ENCODE data around the gene DDAH1.

The DDAH1 gene

DNA sequence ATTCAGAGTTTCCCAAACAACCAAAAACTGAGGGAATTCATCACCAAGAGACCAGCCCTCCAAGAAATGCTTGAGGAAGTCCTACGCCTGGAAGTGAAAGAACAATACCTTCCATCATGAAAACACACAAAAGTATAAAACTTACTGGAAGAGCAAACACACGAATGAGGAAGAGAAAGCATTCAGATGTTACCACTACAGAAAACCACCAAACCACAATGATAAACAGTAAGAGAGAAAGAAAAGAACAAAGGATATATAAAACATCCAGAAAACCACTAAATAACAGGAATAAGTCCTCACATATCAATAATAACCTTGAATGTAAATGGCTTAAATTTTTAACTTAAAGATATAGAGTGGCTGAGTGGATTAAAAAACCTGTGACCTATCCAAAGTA lies 130.0 kb downstream of the DDAH1 start:
- TF ChIP-seq GATA2 (IDR thresholded peaks at IDR 0.05; ENCODE audit: low read depth, low read length) (no peak), GATA3 (IDR thresholded peaks at IDR 0.05; ENCODE audit: low read depth, low read length) (no peak)

DNA sequence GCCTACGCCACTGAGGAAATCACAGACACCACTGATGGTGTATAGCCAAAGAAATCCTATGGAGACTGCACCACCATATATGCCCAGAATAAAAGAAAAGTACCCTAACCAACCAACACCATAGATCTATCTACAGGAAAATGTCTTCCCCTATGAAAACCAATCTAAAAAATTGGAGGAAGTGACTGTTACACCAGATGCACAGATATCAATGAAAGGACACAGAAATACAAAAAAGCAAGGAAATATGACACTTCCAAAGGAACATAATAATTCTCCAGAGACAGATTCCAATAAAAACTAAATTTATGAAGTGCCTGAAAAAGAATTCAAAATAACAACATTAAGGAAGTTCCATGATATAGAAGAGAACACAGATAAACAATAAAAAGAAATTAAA lies 131.8 kb downstream of the DDAH1 start:
- TF ChIP-seq GATA3 (IDR thresholded peaks at IDR 0.05; ENCODE audit: low read depth, low read length) (no peak), GATA2 (IDR thresholded peaks at IDR 0.05; ENCODE audit: low read depth, low read length) (no peak)

DNA sequence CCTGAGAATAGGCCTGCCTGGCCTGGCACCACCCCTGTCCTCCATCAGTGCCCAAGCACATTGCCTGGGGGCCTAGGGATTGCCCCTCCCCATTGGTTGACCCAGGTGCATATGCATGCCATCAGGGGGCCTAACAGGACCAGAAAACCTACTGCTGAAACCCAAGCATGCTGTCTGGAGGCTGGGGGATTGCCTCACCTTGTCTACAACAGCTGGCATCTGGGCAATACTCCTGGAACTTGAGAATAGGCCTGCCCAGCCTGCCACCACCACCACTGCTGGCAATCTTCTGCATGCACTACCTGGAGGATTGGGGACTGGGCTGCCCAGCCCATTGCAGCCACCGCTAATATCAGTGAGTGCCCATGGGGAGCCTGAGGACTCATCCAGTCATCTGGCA lies 132.4 kb downstream of the DDAH1 start:
- TF ChIP-seq GATA3 (IDR thresholded peaks at IDR 0.05; ENCODE audit: low read depth, low read length) (no peak), GATA2 (IDR thresholded peaks at IDR 0.05; ENCODE audit: low read depth, low read length) (no peak)

DNA sequence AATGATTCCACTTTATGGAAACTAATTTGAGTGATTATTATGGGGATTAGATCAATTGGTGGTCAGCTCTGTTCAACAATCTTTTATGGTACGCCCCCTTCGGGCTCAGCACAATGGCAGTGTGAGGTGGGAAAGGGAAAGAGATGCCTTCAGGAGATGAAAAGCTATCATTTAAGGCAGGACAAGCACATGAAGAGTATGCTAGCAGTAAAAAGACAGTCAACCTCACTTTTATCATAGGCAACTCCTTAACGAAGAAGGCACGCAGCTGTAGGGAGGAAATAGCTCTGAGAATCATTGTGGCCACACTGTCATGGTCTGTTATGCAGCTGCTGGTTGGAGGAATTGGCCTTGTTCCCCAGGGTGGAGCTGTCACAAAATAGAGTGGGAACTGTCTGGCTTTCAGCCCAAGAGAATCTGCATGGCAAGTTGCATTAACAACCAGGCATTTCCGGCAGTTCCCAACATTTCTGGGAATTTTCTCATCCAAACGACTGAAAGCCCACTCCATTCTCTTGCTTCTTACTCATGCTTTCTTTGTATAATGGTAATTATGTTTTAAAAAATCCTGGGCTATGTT lies 134.2 kb downstream of the DDAH1 start:
- no peak for TF ChIP-seq GATA2 (IDR thresholded peaks at IDR 0.05; ENCODE audit: low read depth, low read length)
- no peak for TF ChIP-seq GATA3 (IDR thresholded peaks at IDR 0.05; ENCODE audit: low read depth, low read length)

DNA sequence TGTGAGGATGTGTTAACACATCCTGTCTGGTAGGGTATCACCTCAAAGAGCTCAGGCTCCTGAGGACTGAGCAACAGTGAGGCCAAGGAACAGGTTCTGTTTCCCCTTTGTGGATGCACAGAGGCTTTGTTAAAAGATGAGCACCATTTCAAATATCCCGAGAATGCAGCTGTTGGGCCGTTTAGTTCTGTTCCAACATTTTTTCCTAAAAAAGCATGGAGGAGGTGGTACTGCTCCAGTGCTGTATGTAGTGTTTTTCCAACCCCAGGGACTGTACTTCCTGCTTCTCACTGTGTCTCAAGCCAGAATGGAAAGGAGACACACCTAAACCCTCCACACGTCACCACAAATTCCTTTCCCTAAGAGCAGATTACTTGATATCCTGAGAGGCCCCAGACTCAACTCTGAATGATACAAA lies 134.7 kb downstream of the DDAH1 start:
- no peak for TF ChIP-seq GATA2 (IDR thresholded peaks at IDR 0.05; ENCODE audit: low read depth, low read length)
- no peak for TF ChIP-seq GATA3 (IDR thresholded peaks at IDR 0.05; ENCODE audit: low read depth, low read length)

DNA sequence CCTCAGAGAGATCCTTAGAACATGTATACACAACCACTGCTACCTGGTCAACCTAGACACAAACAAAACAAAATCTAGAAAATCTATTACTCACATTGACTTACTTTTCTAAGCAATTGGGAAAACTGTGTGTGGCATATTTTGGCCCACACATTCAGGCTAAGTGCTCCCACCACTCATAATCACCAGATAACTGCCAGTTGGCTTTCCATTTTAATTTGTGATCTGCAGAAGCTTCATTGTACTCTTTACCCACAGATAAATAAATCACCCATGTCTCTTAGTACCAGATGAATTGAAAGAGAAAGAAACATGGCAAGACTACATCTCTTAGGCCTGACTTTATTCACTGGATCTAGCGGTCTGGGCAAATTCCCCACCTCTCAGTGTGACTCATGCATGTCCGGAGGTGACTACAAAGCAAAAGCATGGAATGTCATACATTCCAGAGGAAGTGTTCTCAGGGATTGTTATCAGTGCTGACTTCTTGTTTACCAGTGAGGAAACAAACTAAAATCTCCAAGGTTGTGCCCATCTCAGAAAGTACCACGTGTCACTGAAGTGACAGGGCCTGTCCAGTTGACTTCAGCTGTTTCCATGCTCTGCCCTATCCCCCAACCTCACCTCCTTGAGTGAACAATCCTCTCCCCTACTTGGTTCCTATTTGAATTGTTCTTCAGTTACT lies 136.1 kb downstream of the DDAH1 start:
- TF ChIP-seq GATA2 (IDR thresholded peaks at IDR 0.05; ENCODE audit: low read depth, low read length), result no peak
- no peak for TF ChIP-seq GATA3 (IDR thresholded peaks at IDR 0.05; ENCODE audit: low read depth, low read length)

DNA sequence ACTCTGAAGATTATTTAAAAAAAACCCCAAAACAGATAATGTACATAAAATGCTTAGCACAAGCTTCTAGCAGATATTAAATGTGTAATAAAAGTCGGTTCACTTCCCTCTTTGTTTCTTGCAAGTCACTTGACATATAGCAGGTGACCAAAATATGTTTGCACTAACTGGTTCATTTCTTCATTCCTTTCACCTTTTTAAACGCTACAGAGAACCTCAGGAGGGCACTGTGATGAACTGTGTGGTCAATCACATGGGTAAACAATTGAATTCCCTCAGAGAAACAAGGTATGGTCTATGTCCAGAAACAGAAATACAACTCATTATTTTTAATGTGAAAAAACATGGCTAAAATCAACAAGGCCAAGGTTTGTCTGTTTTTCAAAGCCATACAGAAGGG lies 137.2 kb downstream of the DDAH1 start:
- TF ChIP-seq GATA3 (IDR thresholded peaks at IDR 0.05; ENCODE audit: low read depth, low read length) (no peak), GATA2 (IDR thresholded peaks at IDR 0.05; ENCODE audit: low read depth, low read length) (no peak)

DNA sequence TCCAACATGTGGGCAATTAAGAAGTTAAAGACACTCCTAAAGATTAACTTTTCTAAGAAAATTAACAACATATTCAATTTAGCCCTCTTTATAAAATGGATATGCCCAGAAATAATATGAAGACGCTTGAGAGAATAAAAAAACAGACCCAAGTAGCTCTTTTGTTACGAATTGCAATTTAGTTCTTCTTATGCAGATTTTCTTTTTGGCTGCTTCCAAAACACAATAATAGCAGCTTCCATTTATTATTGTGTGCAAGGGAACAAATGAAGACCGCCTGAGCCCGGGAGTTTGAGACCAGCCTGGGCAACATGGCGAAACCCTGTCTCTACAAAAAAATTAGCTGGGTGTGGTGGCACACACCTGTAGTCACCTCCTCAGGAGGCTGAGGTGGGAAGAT lies 138.1 kb downstream of the DDAH1 start:
- no peak for TF ChIP-seq GATA3 (IDR thresholded peaks at IDR 0.05; ENCODE audit: low read depth, low read length)
- no peak for TF ChIP-seq GATA2 (IDR thresholded peaks at IDR 0.05; ENCODE audit: low read depth, low read length)

DNA sequence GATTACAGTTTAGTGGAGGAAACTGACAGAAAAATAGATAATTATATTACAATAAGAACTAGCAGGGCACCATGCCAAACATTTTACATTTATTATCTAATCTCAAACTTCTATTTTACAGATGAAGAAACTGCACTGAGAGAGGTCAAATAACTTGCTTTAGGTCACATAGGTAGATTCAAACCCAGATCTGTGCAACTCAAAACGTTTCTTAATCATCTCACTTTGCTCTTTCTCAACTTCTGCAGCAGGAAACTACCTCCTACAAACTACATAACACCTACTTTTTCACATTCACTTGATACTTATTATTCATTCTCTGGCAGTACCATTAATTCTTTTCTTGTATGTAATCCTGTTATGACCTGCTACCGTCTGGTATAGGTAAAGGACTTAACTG lies 138.6 kb downstream of the DDAH1 start:
- TF ChIP-seq GATA2 (IDR thresholded peaks at IDR 0.05; ENCODE audit: low read depth, low read length) (no peak), GATA3 (IDR thresholded peaks at IDR 0.05; ENCODE audit: low read depth, low read length) (no peak)

DNA sequence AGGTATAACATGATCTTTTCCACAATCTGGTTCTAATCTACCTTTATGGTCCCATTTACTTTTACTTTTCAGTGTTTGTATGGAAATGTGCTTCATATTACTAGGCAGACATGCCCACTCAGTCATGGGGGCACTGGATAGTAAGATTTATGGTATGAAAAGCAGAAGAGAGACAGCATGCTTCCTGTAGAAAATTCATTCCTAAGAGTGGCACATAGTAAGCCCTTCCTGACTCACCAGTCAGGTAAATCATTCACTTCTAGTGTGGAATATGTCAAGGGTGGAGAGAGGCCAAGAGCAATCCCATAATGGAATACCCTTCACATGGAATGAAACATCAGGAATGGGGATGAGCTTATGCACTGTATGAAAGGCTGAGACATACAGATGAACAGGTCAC lies 139.0 kb downstream of the DDAH1 start:
- TF ChIP-seq GATA3 (IDR thresholded peaks at IDR 0.05; ENCODE audit: low read depth, low read length) (no peak), GATA2 (IDR thresholded peaks at IDR 0.05; ENCODE audit: low read depth, low read length) (no peak)

DNA sequence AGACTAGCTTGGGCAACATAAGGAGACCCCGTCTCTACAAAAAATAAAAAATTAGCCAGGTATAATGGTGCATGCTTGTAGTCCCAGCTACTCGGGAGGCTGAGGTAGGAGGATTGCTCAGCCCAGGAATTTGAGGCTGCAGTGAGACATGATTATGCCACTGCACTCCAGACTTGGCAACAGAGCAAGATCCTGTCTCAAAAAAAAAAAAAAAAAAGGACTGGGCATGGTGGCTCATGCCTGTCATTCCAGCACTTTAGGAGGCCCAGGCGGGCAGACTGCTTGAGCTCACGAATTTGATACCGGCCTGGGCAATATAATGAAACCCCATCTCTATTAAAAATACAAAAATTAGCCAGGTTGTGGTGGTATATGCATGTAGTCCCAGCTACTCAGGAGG lies 141.2 kb downstream of the DDAH1 start:
- TF ChIP-seq GATA3 (IDR thresholded peaks at IDR 0.05; ENCODE audit: low read depth, low read length) (no peak), GATA2 (IDR thresholded peaks at IDR 0.05; ENCODE audit: low read depth, low read length) (no peak)

DNA sequence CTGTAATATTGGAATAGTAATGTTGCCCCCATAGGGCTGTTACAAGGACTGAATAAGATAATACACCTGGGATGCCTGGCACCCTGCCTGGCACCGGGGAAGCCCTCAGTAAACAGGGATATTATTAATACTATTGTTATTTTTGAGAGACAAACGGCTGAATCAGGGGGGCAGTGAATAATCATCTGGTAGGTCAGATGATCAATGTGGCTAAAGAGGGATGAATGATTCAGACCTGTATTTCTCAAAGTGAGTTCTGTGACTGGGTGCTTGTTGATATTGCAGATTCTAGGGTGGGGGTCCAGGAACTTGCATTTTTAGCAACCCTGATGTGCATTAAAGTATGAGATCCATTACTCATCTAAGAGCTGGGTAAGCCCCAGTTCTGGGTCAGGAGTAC lies 142.3 kb downstream of the DDAH1 start:
- TF ChIP-seq GATA2 (IDR thresholded peaks at IDR 0.05; ENCODE audit: low read depth, low read length) (no peak), GATA3 (IDR thresholded peaks at IDR 0.05; ENCODE audit: low read depth, low read length) (no peak)

DNA sequence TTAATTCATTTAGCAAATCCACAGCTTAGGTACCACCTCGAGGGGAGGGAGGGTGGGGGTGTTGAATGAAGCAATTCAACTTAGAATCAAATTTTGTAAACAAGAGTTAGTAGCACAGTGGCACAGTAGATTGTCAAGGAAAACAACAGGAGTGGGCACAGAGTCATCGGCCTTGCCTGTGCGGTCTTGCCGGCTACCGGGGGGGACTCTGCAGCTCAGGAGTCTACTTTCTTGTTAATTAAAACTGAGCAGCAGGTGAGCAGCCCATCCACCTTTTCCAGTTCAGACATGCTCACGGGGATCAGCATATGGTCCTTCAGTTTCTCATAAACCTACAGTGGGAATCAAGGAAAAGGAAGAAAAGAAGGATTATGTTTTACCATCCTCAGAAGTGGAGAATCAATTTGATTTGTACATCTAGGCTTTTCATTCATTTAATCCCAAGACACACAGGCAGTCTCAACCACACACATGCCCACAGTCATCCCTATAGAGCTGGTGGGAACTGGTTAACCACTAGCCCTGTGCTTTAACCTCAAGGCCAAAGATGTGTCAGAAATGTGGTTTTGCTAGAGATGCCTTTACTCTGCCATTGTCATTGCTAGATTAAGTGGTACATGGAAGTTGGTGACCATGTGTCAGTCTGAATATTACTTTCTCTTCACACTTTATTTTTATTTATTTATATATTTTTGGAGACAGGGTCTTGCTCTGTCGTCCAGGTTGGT lies 143.6 kb downstream of the DDAH1 start:
- no peak for TF ChIP-seq GATA2 (IDR thresholded peaks at IDR 0.05; ENCODE audit: low read depth, low read length)
- no peak for TF ChIP-seq GATA3 (IDR thresholded peaks at IDR 0.05; ENCODE audit: low read depth, low read length)

DNA sequence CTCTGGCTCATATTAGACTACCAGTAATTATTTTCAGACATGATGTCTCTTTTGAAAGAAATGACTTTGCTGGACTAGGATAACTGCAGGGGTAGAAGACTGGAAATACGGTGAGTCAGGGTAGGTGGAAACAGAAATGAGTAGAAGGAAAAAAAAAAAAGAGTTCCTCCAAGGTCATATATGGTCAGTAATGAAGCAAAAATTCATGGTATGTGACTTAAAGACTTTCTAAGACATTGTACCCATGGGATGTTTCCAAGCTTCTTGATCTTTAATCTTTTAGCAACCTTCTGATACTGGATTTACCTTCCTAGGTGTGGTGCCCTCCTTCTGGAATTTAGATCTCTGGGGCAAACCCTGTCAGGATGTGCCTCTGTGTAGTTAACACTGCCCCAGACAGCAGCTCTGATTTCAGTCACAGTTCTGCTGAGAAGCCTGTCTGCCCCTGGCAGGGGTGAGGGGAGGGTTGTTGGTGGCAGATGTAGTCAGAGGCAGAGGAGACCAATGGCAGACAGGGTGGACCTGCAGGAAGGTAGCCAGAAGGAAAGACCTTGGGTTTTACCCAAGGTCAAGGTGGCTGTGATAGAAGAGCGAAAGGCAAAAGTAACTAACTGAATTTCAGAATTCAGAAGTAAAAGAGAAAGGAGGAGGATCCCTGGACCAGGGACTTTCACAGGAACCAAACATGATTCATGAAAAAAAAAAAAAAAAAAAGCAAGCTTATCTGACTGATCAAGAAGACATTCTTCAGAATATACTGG lies 144.4 kb downstream of the DDAH1 start:
- TF ChIP-seq GATA3 (IDR thresholded peaks at IDR 0.05; ENCODE audit: low read depth, low read length) (no peak), GATA2 (IDR thresholded peaks at IDR 0.05; ENCODE audit: low read depth, low read length) (no peak)
